ENCODE measurements around the gene SMOC1. TPM values are rescaled to one million over a fixed set of nuclear protein-coding genes. Genes with fewer than 3 reads are reported as not detected.

SMOC1 gene
- total RNA-seq, 2 donors from 2014 or later = not detected

GRCh38 chr14:69860221-69860620 lies 19.0 kb upstream of the SMOC1 start:
- no peaks in the 10 kb centered on the region for H3K27me3 ChIP-seq (ENCODE audit: control insufficient read depth, insufficient read depth, low read length, poor library complexity, severe bottlenecking)
- Mint-ChIP-seq H3K4me3 (no peak overlapping the region), H3K9me3 (peaks cover 10% of the 10 kb centered on the region), H3K36me3 (ENCODE audit: low read depth) (no peaks in the 10 kb centered on the region), H3K4me1 (peaks cover 3% of the 10 kb centered on the region), H3K27me3 (ENCODE audit: insufficient read depth) (no peaks in the 10 kb centered on the region), H3K27ac (no peak overlapping the region)
- WGBS, 2 experiments (ENCODE audit: insufficient coverage in 1 of 2, insufficient read length in 1 of 2) = 76 to 82% methylated on average over 5 to 12 of the region's 12 CpGs
- peaks cover 6% of the 10 kb centered on the region for H3K9me3 ChIP-seq (ENCODE audit: control insufficient read depth, low read length)
- H3K27ac ChIP-seq (ENCODE audit: low read depth, low read length) = no peak overlapping the region
- TF ChIP-seq, protein P1, sequence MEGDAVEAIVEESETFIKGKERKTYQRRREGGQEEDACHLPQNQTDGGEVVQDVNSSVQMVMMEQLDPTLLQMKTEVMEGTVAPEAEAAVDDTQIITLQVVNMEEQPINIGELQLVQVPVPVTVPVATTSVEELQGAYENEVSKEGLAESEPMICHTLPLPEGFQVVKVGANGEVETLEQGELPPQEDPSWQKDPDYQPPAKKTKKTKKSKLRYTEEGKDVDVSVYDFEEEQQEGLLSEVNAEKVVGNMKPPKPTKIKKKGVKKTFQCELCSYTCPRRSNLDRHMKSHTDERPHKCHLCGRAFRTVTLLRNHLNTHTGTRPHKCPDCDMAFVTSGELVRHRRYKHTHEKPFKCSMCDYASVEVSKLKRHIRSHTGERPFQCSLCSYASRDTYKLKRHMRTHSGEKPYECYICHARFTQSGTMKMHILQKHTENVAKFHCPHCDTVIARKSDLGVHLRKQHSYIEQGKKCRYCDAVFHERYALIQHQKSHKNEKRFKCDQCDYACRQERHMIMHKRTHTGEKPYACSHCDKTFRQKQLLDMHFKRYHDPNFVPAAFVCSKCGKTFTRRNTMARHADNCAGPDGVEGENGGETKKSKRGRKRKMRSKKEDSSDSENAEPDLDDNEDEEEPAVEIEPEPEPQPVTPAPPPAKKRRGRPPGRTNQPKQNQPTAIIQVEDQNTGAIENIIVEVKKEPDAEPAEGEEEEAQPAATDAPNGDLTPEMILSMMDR (conservative IDR thresholded peaks at IDR 0.05) = no peak
- H3K9ac ChIP-seq (ENCODE audit: extremely low read depth, low read length, poor library complexity, severe bottlenecking) = no peak overlapping the region
- DNase-seq = no peak
- H3K36me3 ChIP-seq (ENCODE audit: control insufficient read depth, insufficient read depth, low read length) = no peaks in the 10 kb centered on the region
- no peak overlapping the region for H3K4me3 ChIP-seq (ENCODE audit: low read length)
- H3K4me1 ChIP-seq (ENCODE audit: control insufficient read depth, insufficient read depth, low read length) = no peaks in the 10 kb centered on the region

DNA sequence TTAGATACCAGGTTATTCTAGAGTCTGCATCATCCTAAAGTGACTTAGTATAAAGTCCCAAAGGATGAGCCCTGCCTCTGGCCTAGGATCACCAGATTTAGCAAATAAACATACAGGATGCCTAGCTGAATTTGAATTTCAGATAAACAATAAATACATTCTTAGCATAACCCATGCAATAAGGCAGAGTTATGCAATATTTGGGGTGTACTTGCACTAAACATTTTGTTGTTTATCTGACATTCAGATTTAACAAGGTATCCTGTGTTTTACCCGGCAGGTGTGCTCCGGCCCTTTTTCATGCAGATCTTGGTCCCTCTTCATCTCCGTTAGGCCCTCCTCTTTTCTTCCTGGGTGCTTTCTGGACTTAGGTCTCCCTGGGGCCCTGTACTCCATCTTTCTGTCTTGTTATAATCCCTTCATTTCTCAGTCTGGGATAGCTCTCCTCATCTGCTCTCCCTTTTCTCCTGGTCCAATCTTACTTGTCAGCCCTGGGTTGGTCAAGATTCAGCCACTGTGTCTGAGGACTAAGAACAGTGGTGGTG lies 18.1 kb upstream of the SMOC1 start:
- no peak overlapping the region for H3K27ac Mint-ChIP-seq
- no peak overlapping the region for H3K4me3 ChIP-seq (ENCODE audit: low read length)
- no peaks in the 10 kb centered on the region for H3K27me3 ChIP-seq (ENCODE audit: control insufficient read depth, insufficient read depth, low read length, poor library complexity, severe bottlenecking)
- H3K27me3 Mint-ChIP-seq (ENCODE audit: insufficient read depth) = no peaks in the 10 kb centered on the region
- H3K4me1 ChIP-seq (ENCODE audit: control insufficient read depth, insufficient read depth, low read length) = no peaks in the 10 kb centered on the region
- H3K9ac ChIP-seq (ENCODE audit: extremely low read depth, low read length, poor library complexity, severe bottlenecking) = no peak overlapping the region
- H3K9me3 ChIP-seq (ENCODE audit: control insufficient read depth, low read length) = peaks cover 8% of the 10 kb centered on the region
- 78 to 87% methylated on average over 3 of the region's 3 CpGs for WGBS, 2 experiments (ENCODE audit: insufficient coverage in 1 of 2, insufficient read length in 1 of 2)
- H3K9me3 Mint-ChIP-seq = peaks cover 10% of the 10 kb centered on the region
- H3K4me1 Mint-ChIP-seq = peaks cover 3% of the 10 kb centered on the region
- no peak overlapping the region for H3K4me3 Mint-ChIP-seq
- DNase-seq = no peak
- no peaks in the 10 kb centered on the region for H3K36me3 Mint-ChIP-seq (ENCODE audit: low read depth)
- no peak overlapping the region for H3K27ac ChIP-seq (ENCODE audit: low read depth, low read length)
- TF ChIP-seq, protein P1 (conservative IDR thresholded peaks at IDR 0.05) = no peak
- no peaks in the 10 kb centered on the region for H3K36me3 ChIP-seq (ENCODE audit: control insufficient read depth, insufficient read depth, low read length)

DNA sequence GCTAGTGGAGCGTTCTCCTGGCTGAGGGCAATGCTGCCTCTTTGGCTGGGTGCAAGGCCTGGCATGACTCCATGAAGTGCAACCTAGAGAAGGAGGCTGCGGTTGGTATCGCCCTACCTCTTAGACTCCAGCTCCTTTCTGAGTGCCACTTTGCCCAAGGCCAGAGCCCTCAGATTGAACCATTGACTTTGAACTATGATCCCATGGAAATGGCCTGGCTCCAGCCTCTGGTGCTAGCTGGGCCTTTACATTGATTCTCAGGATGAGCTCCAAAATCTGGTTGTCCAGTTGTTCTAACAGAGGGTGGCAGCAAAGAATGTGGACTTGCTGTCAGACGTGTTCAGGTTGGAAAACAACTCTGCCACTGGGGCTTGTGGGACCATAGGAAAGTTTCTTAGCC lies 16.1 kb upstream of the SMOC1 start:
- no peaks in the 10 kb centered on the region for H3K36me3 Mint-ChIP-seq (ENCODE audit: low read depth)
- Histone ChIP-seq H3K27me3 (ENCODE audit: control insufficient read depth, insufficient read depth, low read length, poor library complexity, severe bottlenecking) (no peaks in the 10 kb centered on the region), H3K4me1 (ENCODE audit: control insufficient read depth, insufficient read depth, low read length) (no peaks in the 10 kb centered on the region), H3K36me3 (ENCODE audit: control insufficient read depth, insufficient read depth, low read length) (no peaks in the 10 kb centered on the region), H3K27ac (ENCODE audit: low read depth, low read length) (no peak overlapping the region), H3K9me3 (ENCODE audit: control insufficient read depth, low read length) (peaks cover 12% of the 10 kb centered on the region), H3K9ac (ENCODE audit: extremely low read depth, low read length, poor library complexity, severe bottlenecking) (no peak overlapping the region), H3K4me3 (ENCODE audit: low read length) (no peak overlapping the region)
- no peak overlapping the region for H3K27ac Mint-ChIP-seq
- 92 to 98% methylated on average over 4 of the region's 4 CpGs for WGBS, 2 experiments (ENCODE audit: insufficient coverage in 1 of 2, insufficient read length in 1 of 2)
- TF ChIP-seq, protein P1 (conservative IDR thresholded peaks at IDR 0.05) = no peak
- no peak overlapping the region for H3K4me3 Mint-ChIP-seq
- H3K9me3 Mint-ChIP-seq = peaks cover 19% of the 10 kb centered on the region
- peaks cover 3% of the 10 kb centered on the region for H3K4me1 Mint-ChIP-seq
- no peak for DNase-seq
- peaks cover 2% of the 10 kb centered on the region for H3K27me3 Mint-ChIP-seq (ENCODE audit: insufficient read depth)

Measured in endodermal cell (in vitro differentiated cells).